Breast epithelium (tissue), 3 donors: Measurements from ENCODE around the gene THAP5.

Experiments
- CTCF ChIP-seq, 3 donors: fragments of 450-650 bp; IDR thresholded peaks; one replicate each; pipeline ENCODE4 v1.5.1; 2016 to 2017; ENCODE audit warnings: antibody characterized with exemption in 3 of 3, mild to moderate bottlenecking in 3 of 3, moderate library complexity in 3 of 3
- POLR2A ChIP-seq: fragments of 450-650 bp; IDR thresholded peaks from one replicate; pipeline ENCODE4 v1.6.1; 2016; ENCODE audit warnings: antibody characterized with exemption, mild to moderate bottlenecking, moderate library complexity
- POLR2AphosphoS5 ChIP-seq, 3 donors: sonication (generic); formaldehyde crosslinking; IDR thresholded peaks; one replicate each; pipeline ENCODE4 v1.6.1; 2017; ENCODE audit warnings: antibody characterized with exemption in 3 of 3

GRCh38 chr7:108589199-108589598 is 19.7 kb upstream of the THAP5 start:
- TF ChIP-seq CTCF (IDR thresholded peaks at IDR 0.05) (no peak), POLR2AphosphoS5 (IDR thresholded peaks at IDR 0.05) (no peak), POLR2A (no peak)
